Measurements from ENCODE around the gene TSPEAR.
"Not testable (repeated sequence)": the region's sequence is repeated elsewhere in the genome, so short reads cannot be mapped to it uniquely, and the experiment has no call there.

The TSPEAR gene

GRCh38 chr21:44649521-44650100 lies 61.8 kb downstream of the TSPEAR start:
- DNase-seq = no peak

- DNase-seq = no peak
Observed at GRCh38 chr21:44648557-44649311, 62.6 kb downstream of the TSPEAR start.

- no peak for DNase-seq
Observed at GRCh38 chr21:44647222-44647552, 64.2 kb downstream of the TSPEAR start.

- not testable (repeated sequence) for DNase-seq
Observed at GRCh38 chr21:44646366-44647221, 64.8 kb downstream of the TSPEAR start, which contains the start of gene KRTAP10-11. KRTAP10-11 (plus strand) TSS chr21:44646414; CDS start chr21:44646459, 45 bp downstream.

GRCh38 chr21:44644878-44645277 lies 66.5 kb downstream of the TSPEAR start:
- no peak for DNase-seq

- no peak for DNase-seq
Observed at GRCh38 chr21:44643741-44644310, 67.5 kb downstream of the TSPEAR start.

GRCh38 chr21:44640761-44641160 lies 70.6 kb downstream of the TSPEAR start:
- no peak for DNase-seq

- DNase-seq = no peak
Observed at GRCh38 chr21:44639331-44639655, 72.1 kb downstream of the TSPEAR start.

GRCh38 chr21:44638506-44639330 lies 72.7 kb downstream of the TSPEAR start:
- not testable (repeated sequence) for DNase-seq

GRCh38 chr21:44637851-44638348 lies 73.5 kb downstream of the TSPEAR start:
- DNase-seq = not testable (repeated sequence)

- no peak for DNase-seq
Observed at GRCh38 chr21:44637018-44637850, 74.1 kb downstream of the TSPEAR start, which contains the start of gene KRTAP10-10. KRTAP10-10 (plus strand) TSS chr21:44637356; CDS start chr21:44637418, 62 bp downstream.

- DNase-seq = no peak
Observed at GRCh38 chr21:44636209-44637017, 75.0 kb downstream of the TSPEAR start.

GRCh38 chr21:44632067-44632466 lies 79.3 kb downstream of the TSPEAR start:
- no peak for DNase-seq

- no peak for DNase-seq
Observed at GRCh38 chr21:44630440-44630839, 80.9 kb downstream of the TSPEAR start.

- DNase-seq = no peak
Observed at GRCh38 chr21:44628707-44629391, 82.5 kb downstream of the TSPEAR start.

- DNase-seq = not testable (repeated sequence)
Observed at GRCh38 chr21:44627831-44628233, 83.5 kb downstream of the TSPEAR start.

- not testable (repeated sequence) for DNase-seq
Observed at GRCh38 chr21:44627181-44627822, 84.1 kb downstream of the TSPEAR start.

- no peak for DNase-seq
Observed at GRCh38 chr21:44626673-44627143, 84.7 kb downstream of the TSPEAR start, which contains the start of gene KRTAP10-9. KRTAP10-9 (plus strand) TSS chr21:44627093; CDS start chr21:44627172, 79 bp downstream.

GRCh38 chr21:44626262-44626661 lies 85.1 kb downstream of the TSPEAR start:
- no peak for DNase-seq

Data from NCI-H748 treated with DMSO at 0.1 percent for 48 hours (cell line).